Left colon (tissue), 2 donors: ENCODE results near the gene METTL6. TPM values are rescaled to one million over a fixed set of nuclear protein-coding genes. Genes with fewer than 3 reads are reported as not detected.
"Not testable (repeated sequence)": the region's sequence is repeated elsewhere in the genome, so short reads cannot be mapped to it uniquely, and the experiment has no call there.

Source experiments
- ATAC-seq: fragments of 200-7000 bp; cut with Tn5 transposase; one replicate; pipeline ENCODE4 v1.9.1; 2020; ENCODE audit warnings: mild to moderate bottlenecking, moderate library complexity
- DNase-seq, 2 donors: peaks; one replicate each; pipeline ENCODE4 v3.0.0-alpha.2; 2020
- intact Hi-C, 2 donors: fragments of 100-400 bp; cut with DNase I in 1 of 2; cut with micrococcal nuclease in 1 of 2; formaldehyde crosslinking; loops; one replicate each; pipeline versions ENCODE4 v1.11.2 to v1.14.0; 2022; cut with DNase I, micrococcal nuclease
- total RNA-seq, 2 donors: library from RNA; stranded (reverse); fragmentation: NEBNext Ultra II Directional; extraction: Animal tissue kit (Norgen Biotek cat#: 25700); gene quantifications; one replicate each; pipeline ENCODE4 v1.2.1, GENCODE V29; 2021
- donor health status: DM: no; HTN: no; CAD: no.
- donor health status: DM: yes; HTN: yes; CAD: no.

METTL6 gene
- total RNA-seq, 2 donors from 2014 or later: 6.3 to 8.0 TPM

DNA sequence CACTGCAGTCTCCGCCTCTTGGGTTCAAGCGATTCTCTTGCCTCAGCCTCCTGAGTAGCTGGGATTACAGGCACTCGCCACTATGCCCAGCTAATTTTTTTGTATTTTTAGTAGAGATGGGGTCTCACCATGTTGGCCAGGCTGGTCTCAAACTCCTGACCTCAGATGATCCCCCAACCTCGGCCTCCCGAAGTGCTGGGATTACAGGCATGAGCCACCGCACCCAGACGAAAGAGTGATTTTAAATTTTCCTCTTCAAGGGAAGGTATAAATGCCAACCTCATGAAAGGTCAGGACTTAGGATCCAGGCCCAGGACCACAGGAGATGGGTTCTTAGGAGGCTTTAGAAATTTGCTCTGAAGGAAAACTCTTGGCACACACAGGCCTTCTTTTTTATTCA is 16.4 kb downstream of the METTL6 start:
- intact Hi-C loops, DNase-seq, ATAC-seq: not testable (repeated sequence)

GRCh38 chr3:15409774-15410173 is 17.6 kb downstream of the METTL6 start:
- intact Hi-C loops: loop anchor here in 1 of 2 donors (10.0 kb wide), 1 partner anchor 155 kb away; no protein-coding TSS in a partner anchor
- ATAC-seq: no peak
- DNase-seq: no peak

GRCh38 chr3:15409239-15409638 is 18.1 kb downstream of the METTL6 start:
- intact Hi-C loops: loop anchor here in 1 of 2 donors (10.0 kb wide), 1 partner anchor 154 kb away; no protein-coding TSS in a partner anchor

DNA sequence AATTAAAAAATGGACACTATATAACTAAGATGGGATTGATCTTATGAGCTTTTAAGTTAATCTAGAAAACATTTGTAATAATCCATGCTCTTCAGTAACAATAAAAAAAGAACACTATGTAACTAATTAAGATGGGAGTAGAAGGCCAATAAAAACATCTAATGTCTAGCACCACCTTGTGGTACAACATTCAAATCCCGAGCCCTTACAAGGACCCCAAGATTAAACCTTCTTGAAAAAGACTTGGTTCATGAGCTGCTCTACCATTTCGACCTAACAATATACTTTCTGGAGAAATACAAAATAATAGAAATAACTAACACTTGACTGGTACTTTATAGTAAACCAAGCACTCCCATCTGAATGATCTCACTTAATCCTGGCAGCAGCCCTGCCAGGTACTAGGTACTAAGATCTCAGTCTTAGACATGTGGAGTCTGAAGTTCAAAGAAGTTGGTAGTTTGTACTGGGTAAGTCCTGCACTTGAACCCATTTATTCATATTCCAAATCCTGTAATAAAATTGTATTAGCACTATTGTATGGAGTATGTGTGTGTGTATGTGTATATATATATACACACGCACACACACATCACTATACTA is 21.8 kb downstream of the METTL6 start:
- intact Hi-C loops: loop anchor here in 1 of 2 donors (10.0 kb wide), 1 partner anchor 151 kb away; no protein-coding TSS in a partner anchor
- DNase-seq (no peak), ATAC-seq (peak; percentile 73)

More at GRCh38 chr3:15409239-15409638, 18.1 kb downstream of the METTL6 start:
- no peak for DNase-seq
- ATAC-seq: no peak

GRCh38 chr3:15404767-15405166 is 22.6 kb downstream of the METTL6 start:
- no peak for ATAC-seq
- intact Hi-C loops: loop anchor here in 1 of 2 donors (10.0 kb wide), 1 partner anchor 150 kb away; no protein-coding TSS in a partner anchor
- no peak for DNase-seq

GRCh38 chr3:15403965-15404364 is 23.4 kb downstream of the METTL6 start:
- no peak for DNase-seq
- intact Hi-C loops: loop anchor here in 1 of 2 donors (10.0 kb wide), 1 partner anchor 149 kb away; no protein-coding TSS in a partner anchor
- no peak for ATAC-seq

- ATAC-seq: no peak
- intact Hi-C loops: loop anchor here in 1 of 2 donors (10.0 kb wide), 1 partner anchor 149 kb away; no protein-coding TSS in a partner anchor
- DNase-seq: no peak
Observed at GRCh38 chr3:15403495-15403894, 23.8 kb downstream of the METTL6 start.

DNA sequence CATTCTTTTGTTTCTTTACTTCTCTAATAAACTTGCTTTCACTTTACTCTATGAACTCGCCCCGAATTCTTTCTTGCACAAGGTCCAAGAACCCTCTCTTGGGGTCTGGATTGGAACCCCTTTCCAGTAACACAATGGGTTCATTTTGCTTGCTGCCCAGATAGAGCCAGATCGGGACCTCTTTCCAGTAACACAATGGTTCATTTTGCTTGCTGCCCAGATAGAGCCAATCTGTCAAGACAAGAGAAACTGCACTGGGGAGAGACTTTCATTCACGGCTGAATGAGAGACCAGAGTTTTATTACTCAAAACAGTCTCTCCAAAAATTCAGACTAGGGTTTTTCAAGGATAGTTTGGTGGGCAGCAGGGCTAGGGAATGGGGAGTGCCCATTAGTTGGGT is 25.4 kb downstream of the METTL6 start:
- intact Hi-C loops: loop anchor here in 1 of 2 donors (10.0 kb wide), 1 partner anchor 147 kb away; no protein-coding TSS in a partner anchor
- DNase-seq: no peak
- no peak for ATAC-seq

- intact Hi-C loops: loop anchor here in 1 of 2 donors (10.0 kb wide), 1 partner anchor 145 kb away; no protein-coding TSS in a partner anchor
- no peak for DNase-seq
- no peak for ATAC-seq
Observed at GRCh38 chr3:15399970-15400369, 27.4 kb downstream of the METTL6 start.

DNA sequence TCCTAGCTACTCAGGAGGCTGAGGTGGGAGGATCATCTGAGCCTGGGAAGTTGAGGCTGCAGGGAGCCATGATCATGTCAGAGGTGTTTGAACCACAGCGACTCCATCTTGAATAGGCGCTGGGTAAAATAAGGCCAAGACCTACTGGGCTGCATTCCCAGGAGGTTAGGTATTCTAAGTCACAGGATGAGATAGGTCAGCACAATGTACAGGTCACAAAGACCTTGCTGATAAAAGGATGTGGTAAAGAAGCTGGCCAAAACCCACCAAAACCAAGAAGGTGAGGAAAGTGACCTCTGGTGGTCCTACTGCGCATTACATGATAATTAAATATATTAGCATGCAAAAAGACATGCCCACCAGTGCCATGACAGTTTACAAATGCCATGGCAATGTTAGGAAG is 28.6 kb downstream of the METTL6 start:
- intact Hi-C loops, DNase-seq, ATAC-seq: not testable (repeated sequence)

GRCh38 chr3:15393252-15393651 is 34.1 kb downstream of the METTL6 start:
- DNase-seq, intact Hi-C loops, ATAC-seq: not testable (repeated sequence)

GRCh38 chr3:15391007-15391406 is 36.3 kb downstream of the METTL6 start:
- no peak for DNase-seq
- intact Hi-C loops: no loop called here
- no peak for ATAC-seq

- intact Hi-C loops: no loop called here
- DNase-seq: no peak
- peak; percentile 66 for ATAC-seq
Observed at GRCh38 chr3:15390460-15390859, 36.9 kb downstream of the METTL6 start.

GRCh38 chr3:15388335-15388734 is 39.0 kb downstream of the METTL6 start:
- ATAC-seq, DNase-seq, intact Hi-C loops: not testable (repeated sequence)

DNA sequence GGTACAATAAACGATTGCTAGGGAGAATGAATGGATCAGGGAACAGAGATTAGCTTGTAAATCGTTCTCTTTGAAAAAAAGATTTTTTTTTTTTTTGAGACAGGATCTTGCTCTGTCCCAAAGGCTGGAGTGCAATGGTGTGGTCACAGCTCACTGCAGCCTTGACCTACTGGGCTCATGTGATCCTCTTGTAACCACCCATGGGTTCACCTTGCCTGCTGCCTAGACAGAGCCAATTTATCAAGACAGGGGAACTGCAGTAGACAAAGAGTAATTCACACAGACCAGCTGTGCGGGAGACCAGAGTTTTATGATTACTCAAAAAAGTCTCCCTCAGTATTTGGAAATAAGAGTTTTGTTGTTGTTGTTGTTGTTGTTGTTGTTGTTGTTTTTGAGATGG is 39.6 kb downstream of the METTL6 start:
- DNase-seq: no peak
- intact Hi-C loops: no loop called here
- ATAC-seq: no peak

GRCh38 chr3:15387171-15387581 is 40.2 kb downstream of the METTL6 start:
- intact Hi-C loops: no loop called here
- no peak for DNase-seq
- ATAC-seq: no peak

DNA sequence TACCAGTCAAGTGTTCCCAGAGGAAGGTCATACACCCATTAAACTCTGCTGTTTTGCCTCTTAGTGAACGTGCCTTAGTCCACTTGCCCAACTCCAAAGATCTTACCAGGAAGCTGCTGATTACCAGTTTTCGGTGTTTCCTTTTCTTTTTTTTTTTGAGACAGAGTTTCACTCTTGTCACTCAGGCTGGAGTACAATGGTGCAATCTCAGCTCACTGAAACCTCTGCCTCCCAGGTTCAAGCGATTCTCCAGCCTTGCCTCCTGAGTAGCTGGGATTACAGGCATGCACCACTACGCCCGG is 40.7 kb downstream of the METTL6 start:
- intact Hi-C loops, DNase-seq: not testable (repeated sequence)
- peak; percentile 12 for ATAC-seq

DNA sequence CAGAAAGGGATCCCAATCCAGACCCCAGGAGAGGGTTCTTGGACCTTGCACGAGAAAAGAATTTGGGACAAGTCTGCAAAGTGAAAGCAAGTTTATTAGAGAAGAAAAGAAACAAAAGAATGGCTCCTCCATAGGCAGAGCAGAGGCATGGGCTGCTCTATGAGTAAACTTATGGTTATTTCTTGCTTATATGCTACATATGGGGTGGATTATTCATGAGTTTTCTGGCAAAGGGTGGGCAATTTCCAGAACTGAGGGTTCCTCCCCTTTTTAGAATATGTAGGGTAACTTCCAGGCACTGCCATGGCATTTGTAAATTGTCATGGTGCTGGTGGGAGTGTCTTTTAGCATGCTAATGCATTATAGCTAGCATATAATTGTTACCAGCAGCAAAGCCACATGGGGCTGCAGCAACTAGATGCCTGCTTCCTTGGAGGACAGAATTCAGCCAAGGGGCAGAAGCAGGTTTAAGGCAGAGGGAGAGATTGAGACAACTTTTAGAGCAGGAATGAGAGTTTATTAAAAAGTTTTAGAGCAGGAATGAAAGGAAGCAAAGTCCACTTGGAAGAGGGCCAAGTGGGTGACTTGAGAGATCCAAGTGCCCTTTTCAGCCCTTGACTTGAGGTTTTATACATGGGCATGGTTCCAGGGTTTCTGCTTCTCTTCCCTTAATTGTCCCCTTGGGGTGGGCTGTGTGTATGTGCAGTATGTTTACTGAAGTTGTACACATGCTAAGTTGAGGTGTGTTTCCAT is 41.3 kb downstream of the METTL6 start:
- ATAC-seq (peak; percentile 24), DNase-seq (no peak)
- intact Hi-C loops: no loop called here

GRCh38 chr3:15385238-15385695 is 42.1 kb downstream of the METTL6 start:
- DNase-seq, ATAC-seq, intact Hi-C loops: not testable (repeated sequence)
